Measurements from ENCODE around the gene RAB5IF.

DNA sequence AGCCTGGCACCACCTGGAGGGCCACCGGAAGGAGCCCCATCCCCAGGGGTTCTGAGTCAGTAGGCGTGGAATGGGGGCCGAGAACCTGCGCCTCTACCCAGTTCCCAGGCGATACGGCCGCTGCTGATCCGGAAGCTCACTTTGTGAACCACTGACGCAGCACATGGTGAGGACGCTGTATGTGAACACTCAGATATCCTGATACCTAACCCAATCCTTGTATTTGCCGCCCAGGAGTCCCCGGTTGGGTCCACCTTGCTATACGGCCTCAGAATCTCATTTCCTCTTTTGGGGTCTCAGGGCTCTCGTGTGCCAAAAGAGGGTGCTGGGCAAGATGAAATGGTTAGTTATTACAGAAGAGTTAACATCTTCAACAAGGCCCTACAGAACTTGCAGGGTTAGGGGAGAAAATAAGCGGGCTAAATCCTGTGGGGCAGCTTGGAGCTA is 604 bp upstream of the RAB5IF start:
- no peak for TF ChIP-seq RAD21 (IDR thresholded peaks at IDR 0.05; ENCODE audit: low read length)
- TF ChIP-seq, protein P1, sequence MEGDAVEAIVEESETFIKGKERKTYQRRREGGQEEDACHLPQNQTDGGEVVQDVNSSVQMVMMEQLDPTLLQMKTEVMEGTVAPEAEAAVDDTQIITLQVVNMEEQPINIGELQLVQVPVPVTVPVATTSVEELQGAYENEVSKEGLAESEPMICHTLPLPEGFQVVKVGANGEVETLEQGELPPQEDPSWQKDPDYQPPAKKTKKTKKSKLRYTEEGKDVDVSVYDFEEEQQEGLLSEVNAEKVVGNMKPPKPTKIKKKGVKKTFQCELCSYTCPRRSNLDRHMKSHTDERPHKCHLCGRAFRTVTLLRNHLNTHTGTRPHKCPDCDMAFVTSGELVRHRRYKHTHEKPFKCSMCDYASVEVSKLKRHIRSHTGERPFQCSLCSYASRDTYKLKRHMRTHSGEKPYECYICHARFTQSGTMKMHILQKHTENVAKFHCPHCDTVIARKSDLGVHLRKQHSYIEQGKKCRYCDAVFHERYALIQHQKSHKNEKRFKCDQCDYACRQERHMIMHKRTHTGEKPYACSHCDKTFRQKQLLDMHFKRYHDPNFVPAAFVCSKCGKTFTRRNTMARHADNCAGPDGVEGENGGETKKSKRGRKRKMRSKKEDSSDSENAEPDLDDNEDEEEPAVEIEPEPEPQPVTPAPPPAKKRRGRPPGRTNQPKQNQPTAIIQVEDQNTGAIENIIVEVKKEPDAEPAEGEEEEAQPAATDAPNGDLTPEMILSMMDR (conservative IDR thresholded peaks at IDR 0.05; ENCODE audit: low read depth, low read length), result no peak
- TF ChIP-seq FOS (IDR thresholded peaks at IDR 0.05; ENCODE audit: low read depth, low read length), result no peak
- no peak for TF ChIP-seq RCOR1 (IDR thresholded peaks at IDR 0.05; ENCODE audit: insufficient replicate concordance, low read length)
- no peak for TF ChIP-seq POLR2A (IDR thresholded peaks at IDR 0.05; ENCODE audit: low read depth, low read length)
